ENCODE data around the gene LMO3.

The LMO3 gene

DNA sequence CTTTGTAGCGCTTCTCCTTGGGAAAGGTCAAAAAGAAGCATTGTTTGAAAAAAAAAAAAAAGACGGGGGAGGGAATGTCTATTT is at the start of gene LMO3:
TSS of gene LMO3 (minus strand) at position 46 of the 84 bp plus-strand sequence. CDS start 5,302 bp downstream, outside the sequence.
- no peak for DNase-seq (ENCODE audit: low spot score)
- TF ChIP-seq, protein P1, sequence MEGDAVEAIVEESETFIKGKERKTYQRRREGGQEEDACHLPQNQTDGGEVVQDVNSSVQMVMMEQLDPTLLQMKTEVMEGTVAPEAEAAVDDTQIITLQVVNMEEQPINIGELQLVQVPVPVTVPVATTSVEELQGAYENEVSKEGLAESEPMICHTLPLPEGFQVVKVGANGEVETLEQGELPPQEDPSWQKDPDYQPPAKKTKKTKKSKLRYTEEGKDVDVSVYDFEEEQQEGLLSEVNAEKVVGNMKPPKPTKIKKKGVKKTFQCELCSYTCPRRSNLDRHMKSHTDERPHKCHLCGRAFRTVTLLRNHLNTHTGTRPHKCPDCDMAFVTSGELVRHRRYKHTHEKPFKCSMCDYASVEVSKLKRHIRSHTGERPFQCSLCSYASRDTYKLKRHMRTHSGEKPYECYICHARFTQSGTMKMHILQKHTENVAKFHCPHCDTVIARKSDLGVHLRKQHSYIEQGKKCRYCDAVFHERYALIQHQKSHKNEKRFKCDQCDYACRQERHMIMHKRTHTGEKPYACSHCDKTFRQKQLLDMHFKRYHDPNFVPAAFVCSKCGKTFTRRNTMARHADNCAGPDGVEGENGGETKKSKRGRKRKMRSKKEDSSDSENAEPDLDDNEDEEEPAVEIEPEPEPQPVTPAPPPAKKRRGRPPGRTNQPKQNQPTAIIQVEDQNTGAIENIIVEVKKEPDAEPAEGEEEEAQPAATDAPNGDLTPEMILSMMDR (IDR thresholded peaks at IDR 0.05; ENCODE audit: extremely low read depth, missing control alignments), result no peak

DNA sequence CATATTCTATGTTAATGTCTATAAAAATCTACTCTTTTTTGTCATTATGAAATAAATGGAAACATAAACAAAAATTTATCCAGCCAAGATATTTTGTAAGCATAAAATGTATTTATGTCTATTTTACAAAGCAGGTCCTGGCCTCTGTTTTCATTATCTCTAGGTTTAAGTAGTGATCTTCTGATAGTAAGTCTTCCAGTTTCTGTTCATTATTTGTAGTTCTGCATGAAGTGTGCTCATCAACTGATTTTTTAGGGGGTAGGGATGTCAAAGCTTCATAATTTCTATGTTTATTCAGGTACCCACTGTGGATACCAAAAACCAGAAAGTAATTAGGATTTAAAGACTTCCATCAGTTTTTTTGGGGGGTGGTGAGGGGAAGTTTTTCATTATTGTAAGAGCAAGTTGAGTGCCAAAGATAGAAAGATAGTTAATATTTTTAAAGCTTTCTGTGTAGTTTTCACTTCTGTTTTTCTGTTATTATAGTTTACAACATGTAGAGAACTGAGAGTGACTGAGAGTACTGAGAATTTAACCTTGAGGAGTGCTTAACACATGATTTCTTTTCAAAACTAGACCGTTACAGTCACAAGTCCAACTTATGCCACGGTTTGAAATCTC is 30.6 kb upstream of the LMO3 start:
- DNase-seq (ENCODE audit: low spot score), result peak; percentile 34

DNA sequence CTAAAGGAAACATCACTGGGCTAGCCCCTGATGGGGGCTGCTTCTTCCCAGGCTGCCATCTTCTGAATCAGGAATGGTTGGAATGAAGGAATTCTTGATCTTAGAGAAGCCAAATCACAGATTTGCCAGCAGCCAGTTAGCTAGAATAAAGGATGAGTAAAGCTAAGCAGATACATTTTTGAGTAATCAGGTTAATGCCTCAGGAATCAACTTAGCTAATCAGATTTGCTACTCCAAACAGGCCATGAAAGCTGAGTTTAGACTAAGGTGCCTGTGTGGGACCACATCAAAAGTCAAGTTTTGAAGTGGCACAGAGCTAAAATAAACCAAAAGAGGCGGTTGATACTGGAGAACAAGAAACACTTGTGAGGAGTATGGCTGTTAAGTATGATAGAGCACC is 28.8 kb upstream of the LMO3 start:
- DNase-seq (ENCODE audit: low spot score), result no peak
- TF ChIP-seq, protein P1 (IDR thresholded peaks at IDR 0.05; ENCODE audit: extremely low read depth, missing control alignments), result no peak

More for the DNA sequence above, 30.6 kb upstream of the LMO3 start:
- TF ChIP-seq, protein P1 (IDR thresholded peaks at IDR 0.05; ENCODE audit: extremely low read depth, missing control alignments), result no peak

DNA sequence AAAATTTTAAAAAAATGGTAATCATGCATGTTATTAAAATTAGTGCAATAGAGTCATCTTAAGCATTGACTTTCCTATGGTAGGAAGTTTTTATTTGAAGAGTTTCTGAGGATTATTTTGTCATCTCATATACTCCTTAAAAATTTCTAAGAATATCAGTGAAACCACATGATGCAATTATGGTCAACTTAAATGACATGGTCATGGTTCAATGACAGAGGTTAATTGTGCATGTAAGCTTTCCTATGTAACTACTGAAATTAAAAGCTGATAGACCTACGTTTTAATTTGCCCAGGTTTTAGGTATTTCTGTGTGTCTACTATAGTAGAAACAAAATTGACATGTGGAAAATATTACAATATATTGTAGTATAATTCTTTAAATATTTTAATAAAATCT is 21.0 kb upstream of the LMO3 start:
- TF ChIP-seq, protein P1 (IDR thresholded peaks at IDR 0.05; ENCODE audit: extremely low read depth, missing control alignments), result no peak
- no peak for DNase-seq (ENCODE audit: low spot score)

DNA sequence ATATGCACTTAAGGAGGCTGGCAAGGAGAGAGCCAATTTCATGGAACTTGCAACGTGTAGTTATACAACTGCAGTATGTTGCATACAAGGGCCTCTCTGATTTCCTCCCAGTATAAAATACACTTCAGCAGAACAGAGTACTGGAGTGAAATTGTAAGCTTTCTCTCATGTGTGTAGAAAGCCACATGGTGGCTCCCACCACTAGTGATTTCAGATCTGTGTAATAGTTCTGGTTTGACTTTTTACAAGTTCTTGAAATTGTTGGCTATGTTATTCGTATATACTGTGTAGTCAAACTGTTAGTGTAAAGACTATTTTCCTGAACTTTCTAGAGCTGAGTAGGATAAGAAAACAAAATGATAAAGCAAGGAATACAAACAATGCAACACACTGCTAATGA is 16.4 kb upstream of the LMO3 start:
- no peak for DNase-seq (ENCODE audit: low spot score)
- TF ChIP-seq, protein P1 (IDR thresholded peaks at IDR 0.05; ENCODE audit: extremely low read depth, missing control alignments), result no peak

DNA sequence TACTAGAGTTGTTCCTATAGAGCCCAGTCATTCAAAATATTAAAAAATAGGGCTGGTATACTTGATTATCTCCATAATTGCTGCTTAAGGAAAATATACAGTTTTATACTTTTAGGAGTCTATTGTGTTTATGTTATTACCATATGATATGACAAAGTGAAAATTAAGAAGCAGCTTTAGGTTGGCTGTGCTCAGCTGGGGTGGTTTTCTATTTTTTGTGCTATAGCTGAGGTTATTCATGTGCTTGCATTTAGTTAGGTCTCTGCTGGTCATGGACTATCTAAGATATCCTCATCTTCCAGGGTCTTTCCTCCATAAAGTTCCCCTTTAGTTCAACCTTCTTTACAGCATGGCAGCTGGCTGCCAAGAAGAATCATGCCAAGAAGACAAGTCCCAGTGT is 13.6 kb upstream of the LMO3 start:
- TF ChIP-seq, protein P1 (IDR thresholded peaks at IDR 0.05; ENCODE audit: extremely low read depth, missing control alignments), result no peak
- DNase-seq (ENCODE audit: low spot score), result no peak

DNA sequence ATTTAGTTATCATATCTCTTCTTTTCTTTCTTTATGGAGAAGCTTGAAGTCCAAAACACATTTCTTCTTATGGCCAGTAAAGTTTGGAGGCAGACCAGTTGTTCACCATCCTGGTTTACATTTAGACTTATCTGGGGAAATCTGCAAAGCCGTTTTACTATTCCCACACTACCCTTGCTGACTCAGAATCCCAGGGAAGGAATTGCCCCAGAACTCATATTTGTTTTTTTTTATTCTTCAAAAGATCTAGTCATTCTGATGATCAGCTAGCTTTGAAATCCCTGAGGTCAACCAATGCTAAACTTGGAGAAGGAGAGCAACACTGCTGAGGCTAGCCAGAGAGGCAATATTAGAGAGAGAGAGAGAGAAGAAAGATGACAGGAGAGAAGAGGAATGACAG is 12.3 kb upstream of the LMO3 start:
- DNase-seq (ENCODE audit: low spot score), result no peak
- TF ChIP-seq, protein P1 (IDR thresholded peaks at IDR 0.05; ENCODE audit: extremely low read depth, missing control alignments), result no peak
